NCI-H748 treated with DMSO at 0.1 percent for 48 hours (cell line): Measurements from ENCODE around the gene CASQ1.
A peak's percentile ranks its signal among the peaks of the same experiment; 100 is the strongest.

Source experiments
- DNase-seq: peaks from one replicate; lab custom pipeline; 2025; lab: John Stamatoyannopoulos, UW

The CASQ1 gene

DNA sequence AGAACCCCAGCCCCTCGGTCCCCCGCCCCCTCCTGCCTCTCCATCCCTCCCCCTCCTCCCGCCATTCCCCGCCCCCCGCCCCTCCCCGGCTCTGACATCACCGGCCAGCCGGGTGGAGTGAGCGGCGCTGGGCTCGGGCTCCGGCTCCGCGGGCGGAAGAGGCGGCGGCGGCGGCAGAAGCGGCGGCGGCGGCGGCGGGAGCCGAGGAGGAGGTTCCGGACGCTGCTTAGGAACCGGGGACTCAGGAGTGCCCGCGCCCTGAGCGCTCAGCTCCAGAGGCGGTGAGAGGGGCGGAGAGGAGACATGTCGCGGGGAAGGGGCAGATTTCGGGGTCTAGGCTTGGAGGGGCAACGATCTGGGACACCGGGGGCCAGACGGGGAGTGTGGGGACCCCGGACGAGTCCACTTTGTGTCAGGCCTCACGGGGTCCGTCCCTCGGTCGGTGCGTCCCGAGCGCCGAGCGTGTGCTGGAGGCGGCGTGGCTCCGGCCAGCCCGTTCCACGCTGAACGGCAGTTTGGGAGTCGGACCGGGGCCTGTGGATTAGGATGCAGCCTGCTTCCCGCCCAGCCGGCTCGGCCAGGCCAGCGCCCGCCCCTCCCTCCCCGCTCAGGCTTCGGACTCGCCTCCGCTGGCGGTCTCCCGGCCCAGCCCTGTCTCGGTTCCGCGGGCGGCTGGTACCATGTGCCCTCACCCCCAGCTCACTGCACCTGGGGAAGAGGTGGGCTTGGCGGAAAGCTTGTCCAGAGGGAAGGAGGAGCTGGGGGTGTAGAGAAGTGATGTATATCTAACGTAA is 15.1 kb downstream of the CASQ1 start, which contains the start of gene PEA15:
TSS of gene PEA15 (plus strand) at position 143 of the 794 bp plus-strand sequence. CDS start 6,161 bp downstream, outside the sequence.
- DNase-seq, result no peak

GRCh38 chr1:160206036-160206389 is 15.6 kb downstream of the CASQ1 start:
- DNase-seq, result peak; percentile 6

DNA sequence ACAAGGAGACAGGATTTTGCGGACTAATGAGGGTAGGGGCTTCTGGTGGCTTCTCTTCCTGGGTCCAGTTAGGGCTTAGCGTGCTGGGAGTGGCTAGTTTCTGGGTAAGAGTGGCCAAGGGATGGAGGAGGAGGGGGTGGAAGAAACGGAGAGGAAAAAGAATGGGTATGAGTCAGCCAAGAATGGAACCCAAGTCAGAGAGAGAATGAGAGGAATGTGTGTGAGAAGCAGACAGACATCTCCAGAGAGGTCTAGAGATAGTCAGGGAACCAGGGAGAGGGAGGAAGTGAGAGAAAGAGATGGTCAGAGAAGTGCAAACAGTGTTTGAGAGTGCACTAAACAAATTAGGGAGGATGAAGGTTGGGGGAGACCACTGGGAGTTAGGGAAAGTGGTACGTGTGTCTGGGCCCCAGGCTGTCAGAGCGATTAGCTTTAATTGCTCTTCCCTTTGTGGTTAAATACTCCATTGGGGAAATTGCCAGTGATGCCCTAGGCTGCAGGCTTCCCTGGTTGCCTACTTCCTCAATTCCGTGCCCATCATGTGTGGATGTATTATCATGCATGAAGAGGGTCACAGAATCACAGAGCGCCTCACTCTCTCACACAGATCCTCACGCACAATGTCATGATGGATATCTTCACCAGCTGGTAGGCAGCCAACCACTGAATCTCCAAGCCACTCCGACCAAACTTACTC is 16.2 kb downstream of the CASQ1 start:
- peak; percentile 27 for DNase-seq

DNA sequence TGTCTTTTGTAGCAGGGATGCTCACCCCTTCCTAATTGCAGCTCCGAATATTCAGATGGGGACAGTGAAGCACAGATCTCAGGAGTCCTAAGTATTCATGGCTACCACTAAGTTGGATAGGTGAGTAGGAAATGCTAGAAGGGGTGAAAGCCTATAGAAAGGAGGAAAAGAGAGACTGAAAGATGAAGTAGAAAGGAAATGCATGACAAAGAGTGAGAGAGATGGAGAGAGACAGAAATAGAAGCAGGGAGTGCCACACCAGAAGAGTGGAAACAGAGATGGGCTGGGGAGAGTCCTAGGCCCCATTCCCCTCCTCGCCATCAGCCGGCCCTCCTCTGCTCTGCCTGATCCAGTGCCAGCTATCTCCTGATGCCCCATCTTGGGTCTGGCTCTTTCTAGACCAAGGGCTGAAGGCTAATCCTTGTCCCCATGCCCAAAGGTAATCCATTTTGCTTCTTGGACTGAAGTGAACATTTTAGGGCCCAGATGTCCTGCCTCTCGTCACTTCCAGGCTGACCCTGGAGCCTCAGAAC is 16.8 kb downstream of the CASQ1 start:
- no peak for DNase-seq

- no peak for DNase-seq
Measured at GRCh38 chr1:160207771-160208556, 17.6 kb downstream of the CASQ1 start.

- no peak for DNase-seq
Measured at GRCh38 chr1:160208557-160209320, 18.4 kb downstream of the CASQ1 start.

- no peak for DNase-seq
Measured at GRCh38 chr1:160209321-160210046, 19.1 kb downstream of the CASQ1 start.

DNA sequence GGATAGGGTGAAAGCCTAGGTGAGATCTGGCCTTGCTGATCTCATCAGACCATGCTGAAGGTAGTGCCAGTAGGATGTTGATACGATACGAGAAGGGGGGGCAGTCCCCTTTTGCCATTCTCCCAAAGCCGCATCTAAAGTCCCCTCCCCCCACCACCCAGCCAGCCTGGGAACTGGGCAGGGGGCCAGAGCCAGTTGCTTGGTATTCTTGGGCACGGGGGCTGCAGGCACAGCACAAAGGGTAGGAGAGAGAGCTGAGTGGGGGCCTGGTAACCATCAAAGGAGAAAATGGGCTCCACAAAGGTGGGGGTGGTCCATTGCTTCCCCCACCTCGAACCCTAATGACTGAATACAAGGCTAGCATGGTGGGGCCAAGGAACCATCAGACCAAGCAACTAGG is 20.2 kb downstream of the CASQ1 start:
- DNase-seq, result no peak

- DNase-seq, result no peak
Measured at GRCh38 chr1:160211046-160211790, 20.8 kb downstream of the CASQ1 start.

- no peak for DNase-seq
Measured at GRCh38 chr1:160214481-160215140, 24.2 kb downstream of the CASQ1 start.

DNA sequence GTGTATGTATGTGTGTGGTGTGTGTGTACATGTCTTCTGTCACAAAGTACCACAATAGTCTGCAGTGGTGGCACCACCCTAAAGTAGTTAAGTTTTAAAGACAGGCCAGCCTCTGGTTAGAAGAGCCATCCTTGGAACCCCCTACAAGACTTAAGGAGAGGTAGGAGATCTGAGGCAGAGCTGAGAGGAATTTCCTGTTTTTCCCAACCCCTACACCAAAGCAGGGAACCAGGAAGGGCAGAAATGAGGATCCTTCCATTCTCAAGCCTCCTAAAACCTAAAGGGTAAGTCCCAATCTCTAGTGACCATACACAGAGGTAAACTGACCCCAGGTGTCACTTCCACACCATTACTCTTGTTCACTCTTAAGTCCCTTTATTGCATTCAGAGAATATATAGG is 25.9 kb downstream of the CASQ1 start:
- DNase-seq, result no peak

GRCh38 chr1:160217481-160218051 is 27.2 kb downstream of the CASQ1 start:
- DNase-seq, result no peak

GRCh38 chr1:160219062-160219929 is 28.9 kb downstream of the CASQ1 start:
- DNase-seq, result no peak

GRCh38 chr1:160220301-160220700 is 29.9 kb downstream of the CASQ1 start:
- DNase-seq, result no peak

DNA sequence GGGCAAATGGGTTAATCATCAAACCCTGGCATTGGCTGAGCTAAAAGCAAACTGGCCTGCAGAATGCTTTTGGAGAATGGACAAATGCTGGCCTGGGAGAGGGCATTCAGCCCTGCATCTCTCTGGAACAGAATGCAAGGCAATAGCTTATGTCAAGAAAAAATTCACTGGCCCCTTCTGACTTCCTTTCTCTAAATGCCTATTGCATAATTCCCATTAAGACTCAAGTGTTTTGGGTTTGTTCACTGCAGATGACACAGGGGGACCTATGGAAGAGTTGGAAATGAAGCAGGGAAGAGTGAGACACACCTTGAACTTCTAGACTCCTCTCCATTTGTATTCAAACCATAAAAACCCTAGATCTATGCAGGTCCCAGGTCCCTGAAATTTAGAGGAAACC is 30.7 kb downstream of the CASQ1 start:
- DNase-seq, result no peak

- DNase-seq, result no peak
Measured at GRCh38 chr1:160222546-160222945, 32.2 kb downstream of the CASQ1 start.

GRCh38 chr1:160224606-160225005 is 34.2 kb downstream of the CASQ1 start:
- DNase-seq, result no peak

DNA sequence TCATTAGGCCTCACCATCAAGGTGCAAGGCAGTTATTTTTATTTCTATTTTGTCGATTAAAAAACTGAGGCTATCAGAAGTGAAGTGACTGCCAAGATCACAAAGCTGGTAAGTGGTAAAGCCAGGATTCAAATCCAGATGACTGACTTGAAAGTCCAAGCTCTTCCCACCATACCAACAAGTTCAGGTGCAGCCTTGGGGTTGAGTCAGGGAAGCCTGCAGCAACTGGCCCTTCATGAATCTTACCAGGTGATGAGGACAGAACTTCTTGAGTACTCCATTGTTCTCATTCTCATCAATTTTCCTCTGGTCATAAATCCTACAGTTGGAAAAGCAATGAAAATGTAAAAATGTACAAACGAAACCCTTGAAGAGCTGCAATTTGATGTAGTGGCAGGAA is 35.0 kb downstream of the CASQ1 start:
- no peak for DNase-seq
